ENCODE results near the gene ZNF747. TPM values are rescaled to one million over a fixed set of nuclear protein-coding genes. Genes with fewer than 3 reads are reported as not detected.

The ZNF747 gene
- total RNA-seq, 1 donor from 2014 or later = 5.2 TPM

DNA sequence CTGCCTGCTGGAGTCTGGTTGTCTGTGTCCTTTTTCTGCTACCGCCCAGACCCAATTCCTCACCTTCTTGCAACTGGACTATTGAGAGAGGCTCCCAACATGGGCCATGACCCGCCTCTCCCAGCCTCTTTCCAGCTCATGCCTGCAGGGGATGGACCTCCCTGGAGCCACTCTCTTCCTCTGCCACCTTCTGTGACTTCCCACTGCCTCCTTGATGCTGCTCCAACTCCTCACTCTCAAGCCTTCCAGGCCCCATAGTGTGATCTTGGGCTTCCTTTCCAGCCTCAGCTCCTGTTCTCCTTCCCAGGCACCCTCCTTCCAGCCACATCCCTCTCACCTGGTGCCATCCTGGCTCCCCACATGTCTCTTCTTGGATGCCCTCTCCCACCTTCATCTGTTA lies 19.4 kb downstream of the ZNF747 start:
- Histone ChIP-seq H3K4me3 (ENCODE audit: insufficient read depth, low read depth, low read length) (no peak overlapping the region), H3K9ac (ENCODE audit: low read length) (no peak overlapping the region), H3K36me3 (ENCODE audit: insufficient read depth, low read length) (no peaks in the 10 kb centered on the region), H3K4me1 (ENCODE audit: insufficient read depth, low read length) (no peaks in the 10 kb centered on the region), H3K27me3 (ENCODE audit: insufficient read depth, low read length) (no peaks in the 10 kb centered on the region), H3K9me3 (ENCODE audit: insufficient read depth, low read depth, low read length) (no peaks in the 10 kb centered on the region), H3K27ac (ENCODE audit: low read depth, low read length) (no peak overlapping the region), H4K20me1 (ENCODE audit: insufficient read depth, low read length) (no peaks in the 10 kb centered on the region), H3K79me2 (ENCODE audit: insufficient read depth, low read length) (no peaks in the 10 kb centered on the region), H3K4me2 (ENCODE audit: low read length) (no peak overlapping the region), H2AFZ (ENCODE audit: low read depth, low read length) (no peak overlapping the region)
- FAIRE-seq (no peak), DNase-seq (ENCODE audit: low read depth) (no peak)
- Mint-ChIP-seq H3K4me1 (ENCODE audit: low read depth, unreplicated experiment) (no peaks in the 10 kb centered on the region), H3K4me3 (ENCODE audit: unreplicated experiment) (no peak overlapping the region), H3K9me3 (ENCODE audit: unreplicated experiment) (peaks cover 2% of the 10 kb centered on the region), H3K27ac (ENCODE audit: unreplicated experiment) (no peak overlapping the region), H3K36me3 (ENCODE audit: low read depth, unreplicated experiment) (no peaks in the 10 kb centered on the region), H3K27me3 (ENCODE audit: low read depth, unreplicated experiment) (peaks cover 48% of the 10 kb centered on the region)
- TF ChIP-seq CTCF (IDR thresholded peaks at IDR 0.05; ENCODE audit: insufficient read depth, low read depth, low read length) (no peak), EZH2 (IDR thresholded peaks at IDR 0.05; ENCODE audit: insufficient read depth, low read length) (no peak)

DNA sequence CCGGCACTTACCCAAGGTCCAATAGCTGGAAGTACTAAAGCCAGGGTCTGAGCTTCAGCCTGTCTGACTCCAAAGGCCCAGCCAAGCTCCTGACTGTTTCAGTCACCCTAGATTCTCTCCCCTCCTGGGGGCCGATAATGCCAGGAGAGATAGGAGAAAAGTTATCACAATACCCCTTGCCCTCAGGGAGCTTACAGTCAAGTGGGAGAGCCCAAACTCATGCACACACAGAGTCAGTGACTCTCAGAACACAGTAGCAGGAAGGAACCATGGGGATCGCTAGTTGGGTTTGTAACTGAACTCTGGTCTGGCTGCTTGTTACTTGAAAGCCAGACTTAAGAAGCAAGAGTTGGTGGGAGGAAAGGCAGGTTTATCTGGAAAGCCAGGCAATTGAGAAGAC lies 23.1 kb downstream of the ZNF747 start:
- H3K9me3 ChIP-seq (ENCODE audit: insufficient read depth, low read depth, low read length) = no peaks in the 10 kb centered on the region
- H3K36me3 ChIP-seq (ENCODE audit: insufficient read depth, low read length) = no peaks in the 10 kb centered on the region
- no peak overlapping the region for H3K9ac ChIP-seq (ENCODE audit: low read length)
- H3K4me3 ChIP-seq (ENCODE audit: insufficient read depth, low read depth, low read length) = no peak overlapping the region
- H3K27me3 Mint-ChIP-seq (ENCODE audit: low read depth, unreplicated experiment) = peaks cover 34% of the 10 kb centered on the region
- H3K79me2 ChIP-seq (ENCODE audit: insufficient read depth, low read length) = no peaks in the 10 kb centered on the region
- TF ChIP-seq CTCF (IDR thresholded peaks at IDR 0.05; ENCODE audit: insufficient read depth, low read depth, low read length) = no peak
- no peak for TF ChIP-seq EZH2 (IDR thresholded peaks at IDR 0.05; ENCODE audit: insufficient read depth, low read length)
- H3K27ac Mint-ChIP-seq (ENCODE audit: unreplicated experiment) = no peak overlapping the region
- H3K27me3 ChIP-seq (ENCODE audit: insufficient read depth, low read length) = no peaks in the 10 kb centered on the region
- DNase-seq (ENCODE audit: low read depth) (no peak), FAIRE-seq (no peak)
- H3K4me2 ChIP-seq (ENCODE audit: low read length) = no peak overlapping the region
- H3K4me3 Mint-ChIP-seq (ENCODE audit: unreplicated experiment) = no peak overlapping the region
- no peaks in the 10 kb centered on the region for H3K4me1 ChIP-seq (ENCODE audit: insufficient read depth, low read length)
- no peaks in the 10 kb centered on the region for H3K36me3 Mint-ChIP-seq (ENCODE audit: low read depth, unreplicated experiment)
- H3K4me1 Mint-ChIP-seq (ENCODE audit: low read depth, unreplicated experiment) = no peaks in the 10 kb centered on the region
- H2AFZ ChIP-seq (ENCODE audit: low read depth, low read length) = no peak overlapping the region
- H4K20me1 ChIP-seq (ENCODE audit: insufficient read depth, low read length) = no peaks in the 10 kb centered on the region
- H3K27ac ChIP-seq (ENCODE audit: low read depth, low read length) = no peak overlapping the region
- H3K9me3 Mint-ChIP-seq (ENCODE audit: unreplicated experiment) = peaks cover 2% of the 10 kb centered on the region

DNA sequence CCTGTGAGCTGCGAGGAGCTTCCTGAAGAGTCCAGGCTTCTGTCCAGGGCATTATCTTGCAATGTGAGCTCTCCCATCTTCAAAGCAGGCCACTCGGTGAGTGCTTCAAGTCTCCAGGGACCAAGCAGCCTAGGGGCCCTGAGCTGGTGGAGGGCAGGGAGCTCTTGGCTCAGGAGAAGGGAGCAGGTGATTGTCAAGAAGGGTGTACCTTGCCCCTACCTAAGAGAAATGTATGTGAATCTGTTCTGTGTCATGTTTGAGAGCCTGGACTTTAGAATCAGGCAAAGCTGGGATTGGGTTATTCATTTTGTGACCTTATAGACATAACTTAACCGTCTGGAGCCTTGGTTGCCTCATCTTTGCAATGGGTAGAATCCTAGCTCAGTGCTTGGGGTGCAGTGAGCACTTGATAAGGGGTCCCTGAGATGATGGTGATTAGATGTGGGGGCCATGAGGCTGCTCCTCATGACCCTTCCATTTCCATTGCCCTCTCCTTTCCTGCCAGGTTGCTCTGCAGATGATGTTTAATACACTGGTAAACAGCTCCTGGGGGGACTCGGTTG lies 24.2 kb downstream of the ZNF747 start:
- Histone ChIP-seq H3K9ac (ENCODE audit: low read length) (no peak overlapping the region), H2AFZ (ENCODE audit: low read depth, low read length) (no peak overlapping the region), H3K4me2 (ENCODE audit: low read length) (no peak overlapping the region), H3K27ac (ENCODE audit: low read depth, low read length) (no peak overlapping the region), H3K4me3 (ENCODE audit: insufficient read depth, low read depth, low read length) (no peak overlapping the region), H3K4me1 (ENCODE audit: insufficient read depth, low read length) (no peaks in the 10 kb centered on the region), H3K27me3 (ENCODE audit: insufficient read depth, low read length) (no peaks in the 10 kb centered on the region), H3K79me2 (ENCODE audit: insufficient read depth, low read length) (no peaks in the 10 kb centered on the region), H3K9me3 (ENCODE audit: insufficient read depth, low read depth, low read length) (no peaks in the 10 kb centered on the region), H4K20me1 (ENCODE audit: insufficient read depth, low read length) (no peaks in the 10 kb centered on the region), H3K36me3 (ENCODE audit: insufficient read depth, low read length) (no peaks in the 10 kb centered on the region)
- H3K27ac Mint-ChIP-seq (ENCODE audit: unreplicated experiment) = no peak overlapping the region
- no peak for FAIRE-seq
- H3K4me3 Mint-ChIP-seq (ENCODE audit: unreplicated experiment) = no peak overlapping the region
- H3K27me3 Mint-ChIP-seq (ENCODE audit: low read depth, unreplicated experiment) = peaks cover 34% of the 10 kb centered on the region
- DNase-seq (ENCODE audit: low read depth) = no peak
- TF ChIP-seq CTCF (IDR thresholded peaks at IDR 0.05; ENCODE audit: insufficient read depth, low read depth, low read length) (no peak), EZH2 (IDR thresholded peaks at IDR 0.05; ENCODE audit: insufficient read depth, low read length) (no peak)
- peaks cover 2% of the 10 kb centered on the region for H3K9me3 Mint-ChIP-seq (ENCODE audit: unreplicated experiment)
- H3K36me3 Mint-ChIP-seq (ENCODE audit: low read depth, unreplicated experiment) = no peaks in the 10 kb centered on the region
- H3K4me1 Mint-ChIP-seq (ENCODE audit: low read depth, unreplicated experiment) = no peaks in the 10 kb centered on the region

Data from astrocyte (in vitro differentiated cells and primary cell).